Measurements from ENCODE around the gene CPLX1. TPM values are rescaled to one million over a fixed set of nuclear protein-coding genes. Genes with fewer than 3 reads are reported as not detected.

The CPLX1 gene
- total RNA-seq, 1 experiment from 2014 or later: 3.9 TPM

- peak in 1 of 2 experiments; percentile 25 for DNase-seq
- Histone ChIP-seq H3K36me3 (ENCODE audit: low read depth) (peaks cover 8% of the 10 kb centered on the region; the same call in 1 of the 2 replicates), H3K27ac (no peak overlapping the region), H2AFZ (no peak overlapping the region), H3K4me1 (replicated peaks; ENCODE audit: insufficient read depth) (no peaks in the 10 kb centered on the region), H3K9me3 (ENCODE audit: insufficient read depth, low read depth) (no peaks in the 10 kb centered on the region), H3K9me2 (ENCODE audit: insufficient read depth) (no peaks in the 10 kb centered on the region), H3F3A (ENCODE audit: insufficient read depth, low read depth) (peaks cover 12% of the 10 kb centered on the region; the same call in 1 of the 2 replicates), H3K4me2 (no peak overlapping the region), H4K20me1 (ENCODE audit: insufficient read depth) (no peaks in the 10 kb centered on the region), H3K4me3 (no peak overlapping the region), H3K79me2 (ENCODE audit: low read depth) (no peaks in the 10 kb centered on the region), H3K27me3 (ENCODE audit: insufficient read depth, low read depth) (no peaks in the 10 kb centered on the region)
- TF ChIP-seq CTCF (conservative IDR thresholded peaks at IDR 0.05) (no peak), EZH2 (IDR thresholded peaks at IDR 0.05; ENCODE audit: low read depth) (no peak)
- CTCF ChIA-PET: no interaction called here
- BruUV-seq (replicated peaks): no TSS peak
- POLR2A ChIA-PET (ENCODE audit: unreplicated experiment): no interaction called here
- intact Hi-C loops (cut with micrococcal nuclease; ENCODE audit: unreplicated experiment): no loop called here
Observed at GRCh38 chr4:866761-867390, 40.9 kb upstream of the CPLX1 start.

- H3F3A ChIP-seq (ENCODE audit: insufficient read depth, low read depth): peaks cover 12% of the 10 kb centered on the region; the same call in 1 of the 2 replicates
- no peaks in the 10 kb centered on the region for H4K20me1 ChIP-seq (ENCODE audit: insufficient read depth)
- H3K4me1 ChIP-seq (replicated peaks; ENCODE audit: insufficient read depth): no peaks in the 10 kb centered on the region
- intact Hi-C loops (cut with micrococcal nuclease; ENCODE audit: unreplicated experiment): no loop called here
- no peaks in the 10 kb centered on the region for H3K27me3 ChIP-seq (ENCODE audit: insufficient read depth, low read depth)
- no peak overlapping the region for H3K27ac ChIP-seq
- peaks cover 8% of the 10 kb centered on the region; the same call in 1 of the 2 replicates for H3K36me3 ChIP-seq (ENCODE audit: low read depth)
- ChIA-PET POLR2A (ENCODE audit: unreplicated experiment) (no interaction called here), CTCF (no interaction called here)
- TF ChIP-seq EZH2 (IDR thresholded peaks at IDR 0.05; ENCODE audit: low read depth) (no peak), CTCF (conservative IDR thresholded peaks at IDR 0.05) (no peak)
- no peaks in the 10 kb centered on the region for H3K9me2 ChIP-seq (ENCODE audit: insufficient read depth)
- no peak overlapping the region for H3K4me2 ChIP-seq
- no peak for DNase-seq
- no peak overlapping the region for H3K4me3 ChIP-seq
- no TSS peak for BruUV-seq (replicated peaks)
- H3K9me3 ChIP-seq (ENCODE audit: insufficient read depth, low read depth): no peaks in the 10 kb centered on the region
- no peaks in the 10 kb centered on the region for H3K79me2 ChIP-seq (ENCODE audit: low read depth)
- no peak overlapping the region for H2AFZ ChIP-seq
Observed at GRCh38 chr4:866068-866760, 40.3 kb upstream of the CPLX1 start.

GRCh38 chr4:865572-865971 lies 39.6 kb upstream of the CPLX1 start:
- no peak overlapping the region for H3K4me3 ChIP-seq

More at GRCh38 chr4:865572-865971, 39.6 kb upstream of the CPLX1 start:
- Histone ChIP-seq H3K9me3 (ENCODE audit: insufficient read depth, low read depth) (no peaks in the 10 kb centered on the region), H4K20me1 (ENCODE audit: insufficient read depth) (no peaks in the 10 kb centered on the region), H2AFZ (no peak overlapping the region), H3K27ac (no peak overlapping the region), H3K9me2 (ENCODE audit: insufficient read depth) (no peaks in the 10 kb centered on the region), H3K79me2 (ENCODE audit: low read depth) (no peaks in the 10 kb centered on the region), H3K4me1 (replicated peaks; ENCODE audit: insufficient read depth) (no peaks in the 10 kb centered on the region), H3F3A (ENCODE audit: insufficient read depth, low read depth) (peaks cover 10% of the 10 kb centered on the region; the same call in 1 of the 2 replicates), H3K4me2 (no peak overlapping the region), H3K36me3 (ENCODE audit: low read depth) (peaks cover 8% of the 10 kb centered on the region; the same call in 1 of the 2 replicates), H3K27me3 (ENCODE audit: insufficient read depth, low read depth) (no peaks in the 10 kb centered on the region)
- DNase-seq: no peak
- CTCF ChIA-PET: no interaction called here
- BruUV-seq (replicated peaks): no TSS peak
- TF ChIP-seq EZH2 (IDR thresholded peaks at IDR 0.05; ENCODE audit: low read depth) (no peak), CTCF (conservative IDR thresholded peaks at IDR 0.05) (no peak)
- POLR2A ChIA-PET (ENCODE audit: unreplicated experiment): no interaction called here
- intact Hi-C loops (cut with micrococcal nuclease; ENCODE audit: unreplicated experiment): no loop called here

Data from PC-9 (cell line).